Measurements from ENCODE around the gene ATP1B3. TPM values are rescaled to one million over a fixed set of nuclear protein-coding genes. Genes with fewer than 3 reads are reported as not detected.
"Not testable (repeated sequence)": the region's sequence is repeated elsewhere in the genome, so short reads cannot be mapped to it uniquely, and the experiment has no call there.

ATP1B3 gene
- polyA plus RNA-seq, 1 donor from 2014 or later = 131 TPM

- Histone ChIP-seq H3K4me2 (ENCODE audit: low read length) (no peak overlapping the region), H3K27me3 (ENCODE audit: insufficient read depth, low read depth, low read length) (no peaks in the 10 kb centered on the region), H3K27ac (ENCODE audit: low read length) (no peak overlapping the region), H3K79me2 (replicated peaks; ENCODE audit: insufficient read depth, low read length) (no peaks in the 10 kb centered on the region), H3F3A (ENCODE audit: insufficient read depth, low read length, poor library complexity, severe bottlenecking) (no peaks in the 10 kb centered on the region), H3K9me2 (ENCODE audit: insufficient read depth, low read length) (no peaks in the 10 kb centered on the region), H3K36me3 (ENCODE audit: insufficient read depth, low read length) (no peaks in the 10 kb centered on the region), H2AFZ (ENCODE audit: low read depth, low read length) (no peak overlapping the region), H4K20me1 (ENCODE audit: insufficient read depth) (no peaks in the 10 kb centered on the region), H3K4me3 (ENCODE audit: low read length) (no peak overlapping the region), H3K9me3 (ENCODE audit: low read length) (no peaks in the 10 kb centered on the region), H3K9ac (ENCODE audit: low read length) (no peak overlapping the region)
- TF ChIP-seq EZH2 (IDR thresholded peaks at IDR 0.05; ENCODE audit: borderline replicate concordance, insufficient read depth, low read length, poor library complexity, severe bottlenecking) = no peak
- TF ChIP-seq CTCF (IDR thresholded peaks at IDR 0.05; ENCODE audit: poor library complexity, severe bottlenecking) = no peak
- no peak for TF ChIP-seq REST (IDR thresholded peaks at IDR 0.05; ENCODE audit: borderline replicate concordance)
- TF ChIP-seq EP300 (conservative IDR thresholded peaks at IDR 0.05; ENCODE audit: poor library complexity, severe bottlenecking) = no peak
- TF ChIP-seq SMC3 (conservative IDR thresholded peaks at IDR 0.05; ENCODE audit: poor library complexity) = no peak
- TF ChIP-seq POLR2AphosphoS5 (IDR thresholded peaks at IDR 0.05) = no peak
- TF ChIP-seq RAD21 (conservative IDR thresholded peaks at IDR 0.05) = no peak
- no peak for TF ChIP-seq MXI1 (conservative IDR thresholded peaks at IDR 0.05; ENCODE audit: poor library complexity, severe bottlenecking)
- TF ChIP-seq TAF1 (IDR thresholded peaks at IDR 0.05; ENCODE audit: low read depth) = no peak
Measured at GRCh38 chr3:141845407-141846049, 30.9 kb upstream of the ATP1B3 start.

- H3K9ac ChIP-seq (ENCODE audit: low read length) = no peak overlapping the region
- H3K9me3 ChIP-seq (ENCODE audit: low read length) = no peaks in the 10 kb centered on the region
- H3K27me3 ChIP-seq (ENCODE audit: insufficient read depth, low read depth, low read length) = no peaks in the 10 kb centered on the region
- no peak for TF ChIP-seq SMC3 (conservative IDR thresholded peaks at IDR 0.05; ENCODE audit: poor library complexity)
- no peak for TF ChIP-seq TAF1 (IDR thresholded peaks at IDR 0.05; ENCODE audit: low read depth)
- no peak for TF ChIP-seq EZH2 (IDR thresholded peaks at IDR 0.05; ENCODE audit: borderline replicate concordance, insufficient read depth, low read length, poor library complexity, severe bottlenecking)
- no peak for TF ChIP-seq POLR2AphosphoS5 (IDR thresholded peaks at IDR 0.05)
- TF ChIP-seq REST (IDR thresholded peaks at IDR 0.05; ENCODE audit: borderline replicate concordance) = no peak
- no peak for TF ChIP-seq EP300 (conservative IDR thresholded peaks at IDR 0.05; ENCODE audit: poor library complexity, severe bottlenecking)
- no peak for TF ChIP-seq MXI1 (conservative IDR thresholded peaks at IDR 0.05; ENCODE audit: poor library complexity, severe bottlenecking)
- TF ChIP-seq CTCF (IDR thresholded peaks at IDR 0.05; ENCODE audit: poor library complexity, severe bottlenecking) = no peak
- no peak for TF ChIP-seq RAD21 (conservative IDR thresholded peaks at IDR 0.05)
- H3K4me2 ChIP-seq (ENCODE audit: low read length) = no peak overlapping the region
- no peaks in the 10 kb centered on the region for H3K79me2 ChIP-seq (replicated peaks; ENCODE audit: insufficient read depth, low read length)
- H3K9me2 ChIP-seq (ENCODE audit: insufficient read depth, low read length) = no peaks in the 10 kb centered on the region
- H4K20me1 ChIP-seq (ENCODE audit: insufficient read depth) = no peaks in the 10 kb centered on the region
- no peaks in the 10 kb centered on the region for H3K36me3 ChIP-seq (ENCODE audit: insufficient read depth, low read length)
- no peak overlapping the region for H3K4me3 ChIP-seq (ENCODE audit: low read length)
- H2AFZ ChIP-seq (ENCODE audit: low read depth, low read length) = no peak overlapping the region
- H3F3A ChIP-seq (ENCODE audit: insufficient read depth, low read length, poor library complexity, severe bottlenecking) = no peaks in the 10 kb centered on the region
- H3K27ac ChIP-seq (ENCODE audit: low read length) = no peak overlapping the region
Measured at GRCh38 chr3:141846050-141846433, 30.4 kb upstream of the ATP1B3 start.

- H3F3A ChIP-seq (ENCODE audit: insufficient read depth, low read length, poor library complexity, severe bottlenecking); H3K4me3 ChIP-seq (ENCODE audit: low read length): not testable (repeated sequence)
Measured at GRCh38 chr3:141848159-141848748, 28.2 kb upstream of the ATP1B3 start.

More at GRCh38 chr3:141848159-141848748, 28.2 kb upstream of the ATP1B3 start:
- H3K9me2 ChIP-seq (ENCODE audit: insufficient read depth, low read length); H2AFZ ChIP-seq (ENCODE audit: low read depth, low read length); H3K27me3 ChIP-seq (ENCODE audit: insufficient read depth, low read depth, low read length); H3K9ac ChIP-seq (ENCODE audit: low read length); H3K79me2 ChIP-seq (replicated peaks; ENCODE audit: insufficient read depth, low read length); H4K20me1 ChIP-seq (ENCODE audit: insufficient read depth); H3K4me2 ChIP-seq (ENCODE audit: low read length); H3K27ac ChIP-seq (ENCODE audit: low read length); H3K9me3 ChIP-seq (ENCODE audit: low read length); H3K36me3 ChIP-seq (ENCODE audit: insufficient read depth, low read length): not testable (repeated sequence)

Measured in neural cell (in vitro differentiated cells).